AG09309 (cell line): ENCODE results near the gene GALNT16.
A peak's percentile ranks its signal among the peaks of the same experiment; 100 is the strongest.

Source experiments
- DNase-seq: peaks from one replicate; pipeline ENCODE4 v3.0.0-alpha.2; 2010; ENCODE audit warnings: low read depth
- H3K4me3 ChIP-seq: 2 replicates; pipeline ENCODE4 v1.5.1; 2011; ENCODE audit warnings: mild to moderate bottlenecking, low read depth, low read length, moderate library complexity; ENCODE audit not compliant: control insufficient read depth
- CTCF ChIP-seq: IDR thresholded peaks from 2 replicates; pipeline ENCODE4 v1.5.1; 2011; ENCODE audit warnings: mild to moderate bottlenecking, low read depth, low read length, inconsistent platforms; ENCODE audit not compliant: insufficient read depth, control insufficient read depth; ENCODE audit errors: missing control alignments

GALNT16 gene

GRCh38 chr14:69316449-69317101 lies 56.6 kb downstream of the GALNT16 start:
- DNase-seq = no peak
- no peak overlapping the region for H3K4me3 ChIP-seq
- no peak for TF ChIP-seq CTCF

DNA sequence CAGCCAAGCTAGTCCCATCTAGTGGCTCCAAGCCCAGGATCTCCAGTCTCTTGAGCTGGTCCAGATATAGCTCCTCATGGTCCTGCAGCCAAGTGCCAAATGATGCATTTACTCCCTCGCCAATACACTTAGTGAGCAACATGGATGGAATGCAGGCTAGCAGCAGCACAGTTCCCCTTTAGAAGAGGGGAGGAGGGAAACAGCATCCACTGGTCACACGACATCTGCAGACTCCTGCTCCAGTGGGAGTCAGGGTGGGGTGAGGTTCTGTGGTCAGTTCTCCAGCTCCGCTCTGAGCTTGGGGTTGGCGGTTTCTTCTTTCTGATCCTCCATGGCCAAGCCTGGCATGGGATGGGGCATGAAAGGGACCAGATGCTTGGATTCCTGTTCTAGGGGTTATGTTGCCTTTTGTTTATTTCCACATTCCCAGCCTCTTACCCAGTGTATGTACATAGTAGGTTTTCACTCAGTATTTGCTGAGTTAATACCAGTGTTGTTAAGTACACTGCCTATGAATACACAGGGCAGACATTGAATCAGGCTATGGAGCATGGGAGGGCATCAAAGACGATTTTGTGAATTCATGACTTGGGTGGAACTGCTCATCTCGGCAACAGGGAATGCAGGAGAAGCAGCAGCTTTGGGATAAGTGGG lies 57.3 kb downstream of the GALNT16 start:
- no peak for TF ChIP-seq CTCF
- H3K4me3 ChIP-seq = no peak overlapping the region
- DNase-seq = peak; percentile 96

DNA sequence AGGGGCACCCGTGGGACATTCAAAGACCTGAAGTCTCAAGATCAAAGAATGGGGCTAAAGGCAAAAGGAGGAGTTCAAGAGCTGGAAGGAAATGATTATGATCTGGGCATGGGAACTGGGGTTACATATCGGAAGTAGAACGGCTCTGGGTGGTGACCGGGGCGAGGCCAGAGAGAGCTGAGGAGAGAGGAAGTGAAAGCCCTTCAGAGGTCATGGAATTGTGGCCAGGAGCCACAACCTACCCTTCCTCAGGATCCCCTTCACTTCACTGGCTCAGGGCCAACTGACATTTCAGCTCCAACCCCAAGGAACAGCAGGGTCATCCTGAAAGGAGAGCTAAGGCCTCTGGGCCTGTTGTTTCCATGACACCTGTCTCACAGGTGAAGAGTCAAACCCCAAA lies 57.8 kb downstream of the GALNT16 start:
- H3K4me3 ChIP-seq = no peak overlapping the region
- no peak for DNase-seq
- no peak for TF ChIP-seq CTCF

DNA sequence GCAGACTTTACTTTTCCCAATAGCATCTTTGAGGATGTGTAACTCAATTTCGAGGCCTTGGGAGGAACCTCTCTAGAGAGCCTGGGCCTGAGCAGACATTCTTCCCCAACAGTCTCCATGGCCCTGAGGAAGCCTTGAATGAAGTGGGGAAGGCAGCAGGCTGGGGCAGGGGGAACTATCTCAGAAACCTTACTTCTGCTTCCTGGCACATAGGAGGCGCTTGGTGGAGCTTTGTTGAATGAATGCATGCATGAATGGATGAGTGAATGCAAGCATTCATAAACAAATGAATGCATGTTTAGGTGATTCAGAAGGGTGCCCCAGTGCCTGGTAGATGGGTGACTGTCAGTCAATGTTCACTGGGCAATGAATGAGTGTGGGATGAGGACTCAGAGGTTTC lies 58.3 kb downstream of the GALNT16 start:
- H3K4me3 ChIP-seq = no peak overlapping the region
- no peak for TF ChIP-seq CTCF
- no peak for DNase-seq

- no peak for TF ChIP-seq CTCF
- no peak overlapping the region for H3K4me3 ChIP-seq
- DNase-seq = no peak
Measured at GRCh38 chr14:69318901-69319475, 59.0 kb downstream of the GALNT16 start.

GRCh38 chr14:69319911-69320310 lies 60.0 kb downstream of the GALNT16 start:
- H3K4me3 ChIP-seq = no peak overlapping the region
- no peak for DNase-seq
- TF ChIP-seq CTCF = no peak
